ENCODE data around the gene OSBPL1A.

The OSBPL1A gene

GRCh38 chr18:24263050-24263449 lies 134.6 kb downstream of the OSBPL1A start:
- DNase-seq, result no peak

- DNase-seq, result no peak
These were observed 135.5 kb downstream of the OSBPL1A start for GRCh38 chr18:24262087-24262486.

GRCh38 chr18:24259869-24260641 lies 137.6 kb downstream of the OSBPL1A start:
- DNase-seq, result no peak

GRCh38 chr18:24254071-24254470 lies 143.6 kb downstream of the OSBPL1A start:
- DNase-seq, result no peak

GRCh38 chr18:24249716-24250115 lies 147.9 kb downstream of the OSBPL1A start:
- no peak for DNase-seq

- DNase-seq, result no peak
These were observed 149.3 kb downstream of the OSBPL1A start for GRCh38 chr18:24248359-24248758.

GRCh38 chr18:24246143-24246542 lies 151.5 kb downstream of the OSBPL1A start:
- DNase-seq, result no peak

GRCh38 chr18:24244698-24245097 lies 152.9 kb downstream of the OSBPL1A start:
- no peak for DNase-seq

- no peak for DNase-seq
These were observed 153.9 kb downstream of the OSBPL1A start for GRCh38 chr18:24243677-24244076.

- DNase-seq, result no peak
These were observed 158.3 kb downstream of the OSBPL1A start for GRCh38 chr18:24239341-24239740.

- DNase-seq, result no peak
These were observed 159.2 kb downstream of the OSBPL1A start for GRCh38 chr18:24238387-24238786.

- DNase-seq, result no peak
These were observed 162.7 kb downstream of the OSBPL1A start for GRCh38 chr18:24234850-24235418.

- DNase-seq, result no peak
These were observed 163.3 kb downstream of the OSBPL1A start for GRCh38 chr18:24234330-24234729.

- no peak for DNase-seq
These were observed 164.8 kb downstream of the OSBPL1A start for GRCh38 chr18:24232800-24233199.

- no peak for DNase-seq
These were observed 165.6 kb downstream of the OSBPL1A start for GRCh38 chr18:24231773-24232735.

GRCh38 chr18:24230766-24231165 lies 166.9 kb downstream of the OSBPL1A start:
- no peak for DNase-seq

GRCh38 chr18:24228667-24229041 lies 169.0 kb downstream of the OSBPL1A start:
- no peak for DNase-seq

GRCh38 chr18:24227977-24228666 lies 169.5 kb downstream of the OSBPL1A start:
- no peak for DNase-seq

GRCh38 chr18:24220318-24220688 lies 177.3 kb downstream of the OSBPL1A start:
- no peak for DNase-seq

GRCh38 chr18:24219561-24220317 lies 177.9 kb downstream of the OSBPL1A start:
- no peak for DNase-seq

- DNase-seq, result no peak
These were observed 182.7 kb downstream of the OSBPL1A start for GRCh38 chr18:24214913-24215312.

- no peak for DNase-seq
These were observed 183.5 kb downstream of the OSBPL1A start for GRCh38 chr18:24214144-24214543.

Measured in activated gamma-delta T cell (primary cell).